NT2/D1 (cell line): ENCODE data around the gene GSTT2B.
"Not testable (repeated sequence)": the region's sequence is repeated elsewhere in the genome, so short reads cannot be mapped to it uniquely, and the experiment has no call there.

Source experiments
- SUZ12 ChIP-seq: IDR thresholded peaks from 2 replicates; pipeline ENCODE4 v1.6.1; 2011; ENCODE audit not compliant: insufficient read length, insufficient read depth; ENCODE audit errors: extremely low read depth
- YY1 ChIP-seq: IDR thresholded peaks from 2 replicates; pipeline ENCODE4 v1.6.1; 2011; ENCODE audit not compliant: insufficient read length, insufficient read depth
- ZNF274 ChIP-seq: IDR thresholded peaks from 2 replicates; pipeline ENCODE4 v1.6.1; 2011; ENCODE audit warnings: mild to moderate bottlenecking, low read depth, low read length

GRCh38 chr22:23920267-23920611, 40.8 kb downstream of the GSTT2B start:
- TF ChIP-seq YY1, SUZ12, ZNF274: not testable (repeated sequence)
